SW480 (cell line): ENCODE results near the gene SP6.

ENCODE experiments used
- DNase-seq: peaks from one replicate; pipeline ENCODE4 v3.0.0-alpha.2; 2016; ENCODE audit warnings: low spot score

Gene SP6

DNA sequence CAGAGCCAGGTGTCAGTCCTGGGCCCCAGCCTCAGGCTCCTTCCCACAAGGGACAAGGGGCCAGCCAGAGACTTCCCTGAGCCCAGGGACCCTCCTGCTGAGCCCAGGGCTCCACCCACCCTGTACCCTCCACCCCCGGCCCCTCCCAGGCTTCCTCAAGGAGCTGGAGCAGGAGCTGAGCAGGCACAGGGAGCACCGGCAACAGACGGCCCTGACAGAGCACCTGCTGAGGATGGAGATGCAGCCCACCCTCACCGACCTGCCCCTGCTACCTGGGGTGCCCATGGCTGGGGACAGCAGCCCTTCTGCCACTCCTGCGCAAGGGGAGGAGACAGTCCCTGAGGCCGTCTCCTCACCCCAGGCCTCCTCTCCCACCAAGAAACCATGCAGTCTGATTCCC is 14.4 kb downstream of the SP6 start:
- DNase-seq = no peak

DNA sequence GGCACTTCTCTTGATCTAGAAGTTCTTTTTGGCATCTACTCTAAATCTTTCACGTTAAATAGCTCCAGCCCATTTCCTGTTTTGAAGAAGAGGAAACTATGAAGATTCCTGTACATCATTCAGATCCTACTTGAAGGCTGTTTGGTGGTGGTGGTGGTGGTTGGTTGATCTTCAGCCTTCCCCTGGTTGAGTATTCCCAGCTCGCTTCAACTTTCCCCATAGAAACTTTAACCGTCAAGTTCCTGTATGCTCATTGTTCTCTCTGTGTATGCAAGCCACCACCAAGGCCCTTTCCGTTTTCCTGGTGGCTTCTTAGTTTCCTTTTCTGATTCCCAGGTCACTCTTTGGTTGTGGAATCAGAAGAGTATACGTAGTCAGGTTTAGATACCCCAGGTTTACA is 16.2 kb downstream of the SP6 start:
- no peak for DNase-seq

DNA sequence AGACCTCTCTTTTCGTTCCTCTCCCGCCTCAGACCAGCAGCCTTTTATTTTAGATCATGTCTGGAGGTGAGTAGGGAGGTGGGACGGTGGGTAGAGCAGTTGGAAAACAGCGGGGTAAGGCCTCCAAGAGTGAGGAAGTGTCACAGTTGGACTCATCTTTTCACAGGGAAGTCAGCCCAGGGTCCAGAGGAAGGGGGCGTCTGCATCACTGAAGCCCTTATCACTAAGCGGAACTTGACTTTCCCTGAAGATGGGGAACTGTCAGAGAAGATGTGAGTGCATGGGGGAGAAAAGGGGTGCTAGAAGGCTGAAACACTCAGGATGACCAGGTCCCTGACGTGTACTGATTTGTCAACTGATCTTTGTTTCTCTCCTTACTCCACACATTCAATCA is 19.0 kb downstream of the SP6 start:
- DNase-seq = no peak

DNA sequence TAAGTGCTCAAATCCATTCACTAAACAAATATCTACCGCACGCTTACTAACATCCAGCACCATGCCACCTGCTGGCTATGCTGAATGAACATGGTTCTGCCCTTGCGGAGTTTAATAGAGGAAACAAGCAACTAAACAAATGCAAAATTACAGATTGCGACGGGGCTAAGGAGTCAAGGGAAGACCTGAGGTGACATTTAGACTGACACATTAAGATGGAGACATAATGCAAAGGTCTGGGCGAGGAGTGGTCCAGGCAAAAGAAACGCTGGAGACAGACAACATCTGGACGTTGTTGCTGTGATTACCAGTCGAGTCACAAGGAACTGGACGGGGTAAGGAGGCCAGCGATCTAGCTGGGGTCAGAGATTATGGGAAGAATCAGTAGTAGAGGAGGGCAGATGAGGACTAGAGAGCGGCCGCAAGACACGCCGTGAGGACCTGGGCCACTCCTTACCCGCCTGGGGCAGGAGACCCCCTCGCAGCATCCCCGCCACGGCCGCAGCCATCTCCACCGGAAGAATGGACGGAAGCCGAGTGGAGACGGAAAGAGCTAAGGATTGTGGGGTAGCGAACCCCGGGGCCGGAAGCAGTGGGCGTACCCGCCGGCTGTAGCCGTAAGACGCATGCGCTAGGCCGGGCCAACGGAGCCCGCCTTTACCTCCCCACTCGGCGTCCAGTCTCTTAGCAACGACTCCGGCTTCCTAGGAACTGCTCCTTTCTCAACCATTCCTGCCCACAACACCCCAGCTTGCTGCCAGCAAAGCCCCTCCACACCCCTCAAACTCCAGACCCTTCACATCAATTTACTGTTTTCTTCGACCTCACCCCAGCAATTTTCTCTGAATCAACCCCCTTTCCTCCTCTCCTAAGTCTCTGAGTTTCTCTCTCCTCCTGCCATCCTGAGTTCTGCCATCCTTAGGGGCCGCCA is 19.7 kb downstream of the SP6 start, which contains the start of the genes LRRC46 and MRPL10:
LRRC46 (plus strand) TSS at position 668 of the 931 bp plus-strand sequence. CDS start 320 bp downstream, outside the sequence.
MRPL10 (minus strand) TSS at position 539 of the 931 bp plus-strand sequence; CDS start at position 509, 30 bp downstream.
- DNase-seq = peak; percentile 90

DNA sequence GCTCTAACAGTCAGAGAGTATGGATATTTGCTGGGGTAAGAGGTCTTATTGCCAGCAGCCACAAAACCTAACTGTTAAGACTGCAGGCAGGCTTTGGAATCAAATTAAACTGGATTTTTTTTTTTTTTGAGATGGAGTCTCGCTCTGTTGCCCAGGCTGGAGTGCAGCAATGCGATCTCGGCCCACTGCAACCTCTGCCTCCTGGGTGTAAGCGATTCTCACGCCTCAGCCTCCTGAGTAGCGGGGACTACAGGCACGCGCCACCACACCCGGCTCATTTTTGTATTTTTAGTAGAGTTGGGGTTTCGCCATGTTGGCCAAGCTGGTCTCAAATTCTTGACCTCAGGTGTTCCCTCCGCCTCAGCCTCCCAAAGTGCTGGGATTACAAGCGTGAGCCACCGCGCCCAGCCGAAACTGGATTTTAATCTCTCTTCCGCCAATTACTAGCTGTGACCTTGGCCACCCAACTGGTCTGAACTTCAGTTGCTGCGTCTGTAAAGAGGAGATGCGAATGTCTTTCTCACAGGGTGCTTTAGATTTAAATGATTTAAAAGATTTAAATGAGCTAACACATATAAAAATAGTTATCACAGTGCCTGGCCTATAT is 20.5 kb downstream of the SP6 start:
- DNase-seq = no peak

DNA sequence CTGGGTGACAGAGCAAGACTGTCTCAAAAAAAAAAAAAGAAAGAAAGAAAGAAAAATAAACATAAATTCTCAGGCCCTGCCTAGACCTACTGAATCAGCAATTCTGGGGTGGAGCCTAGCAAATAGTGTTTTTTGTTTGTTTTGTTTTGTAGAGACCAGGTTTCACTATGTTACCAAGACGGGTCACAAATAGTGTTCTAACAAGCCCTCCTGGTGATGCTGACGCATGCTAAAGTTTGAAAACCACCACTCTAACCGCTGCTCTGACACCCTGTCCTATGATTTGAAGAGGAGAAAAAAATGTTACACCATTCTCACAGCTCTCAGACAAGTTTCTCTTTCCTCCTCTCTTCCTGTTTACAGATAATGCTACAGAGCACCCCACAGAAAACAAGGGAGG is 21.1 kb downstream of the SP6 start:
- no peak for DNase-seq

DNA sequence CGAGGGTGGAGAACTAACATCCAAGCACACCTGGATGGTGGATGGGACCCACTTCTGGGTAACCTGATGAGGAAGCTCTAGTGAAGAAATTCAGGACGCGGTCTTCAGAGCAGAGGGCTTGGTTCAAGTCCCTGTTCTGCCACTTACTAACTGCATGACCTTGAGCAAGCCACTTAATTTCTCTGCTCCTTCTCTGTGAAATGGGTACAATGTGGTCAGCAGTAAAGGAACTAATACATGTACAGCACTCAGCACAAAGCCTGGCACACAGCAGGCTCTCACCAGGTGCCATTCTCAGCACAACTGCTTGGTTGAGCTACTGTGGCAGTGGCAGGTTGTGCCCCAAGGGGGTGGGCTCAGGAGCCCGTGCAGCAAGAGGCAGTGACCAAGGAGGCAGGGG is 27.4 kb downstream of the SP6 start:
- DNase-seq = no peak

DNA sequence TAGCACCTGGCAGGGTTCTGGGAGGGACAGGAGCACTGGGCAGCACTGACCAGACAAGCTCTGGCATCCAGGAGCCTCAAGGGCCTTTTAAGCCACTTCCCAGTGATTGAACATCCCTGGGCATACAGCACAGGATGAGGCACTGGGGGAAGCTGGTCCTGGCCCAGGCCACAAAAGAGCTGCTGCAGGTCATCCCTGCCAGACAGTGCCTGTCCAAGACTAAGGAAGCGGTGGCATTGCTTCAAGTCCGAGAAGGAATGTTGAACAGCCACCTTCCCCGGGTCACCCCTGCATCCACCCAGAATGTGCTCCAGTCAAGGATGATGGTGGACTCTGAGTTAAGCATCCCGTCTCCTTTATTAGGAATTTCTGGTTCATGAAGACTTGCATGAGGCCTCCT is 28.2 kb downstream of the SP6 start:
- DNase-seq = no peak

DNA sequence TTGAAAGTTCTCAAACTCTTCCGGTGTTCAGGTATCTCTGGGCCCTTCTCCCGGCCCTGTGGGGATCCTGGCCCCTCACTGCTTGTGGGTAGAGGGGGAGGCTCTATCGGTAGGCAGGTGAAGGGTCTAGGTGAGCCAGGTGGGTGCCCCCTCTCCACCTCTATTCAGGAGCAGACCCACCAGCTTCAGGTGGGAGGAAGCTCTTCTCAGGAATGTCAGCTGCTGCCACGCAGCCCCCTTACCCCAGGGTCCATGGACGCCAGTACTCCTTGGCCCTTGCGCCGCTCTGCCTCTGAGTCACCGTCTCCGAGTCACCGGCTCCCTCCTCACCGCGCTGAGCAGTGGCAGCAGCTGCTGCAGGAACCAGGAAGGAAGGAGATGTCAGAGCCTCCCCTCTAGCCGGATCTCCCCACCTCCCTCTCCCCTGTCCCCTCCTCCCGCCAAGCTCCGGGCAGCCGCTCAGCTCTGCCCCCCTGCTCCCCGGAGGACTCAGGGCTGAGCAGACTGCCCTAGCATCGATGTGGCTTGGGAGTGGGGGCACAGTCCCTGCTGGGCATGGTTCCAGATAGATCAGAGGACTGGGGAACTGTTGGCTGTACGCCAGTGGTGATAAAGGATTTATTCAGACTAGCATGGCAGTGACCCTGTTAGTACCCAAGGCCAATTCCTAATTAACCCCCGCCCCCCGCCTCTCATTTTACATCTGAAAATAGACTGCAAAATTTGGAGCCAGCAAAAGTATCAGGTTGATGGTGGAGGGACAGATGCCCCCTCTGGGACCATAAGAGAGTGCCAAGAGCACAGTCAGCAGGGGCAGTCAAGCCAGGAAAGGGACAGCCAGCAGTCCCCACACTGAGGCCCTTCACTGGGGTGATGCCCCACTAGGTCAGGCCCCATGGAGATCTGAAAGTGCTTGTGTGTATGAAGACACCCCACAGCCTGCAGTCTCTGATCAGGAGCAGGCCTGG is 29.3 kb downstream of the SP6 start, which contains the start of gene OSBPL7:
OSBPL7 (minus strand) TSS at position 371 of the 968 bp plus-strand sequence. CDS start 1,516 bp downstream, outside the sequence.
- peak; percentile 86 for DNase-seq

DNA sequence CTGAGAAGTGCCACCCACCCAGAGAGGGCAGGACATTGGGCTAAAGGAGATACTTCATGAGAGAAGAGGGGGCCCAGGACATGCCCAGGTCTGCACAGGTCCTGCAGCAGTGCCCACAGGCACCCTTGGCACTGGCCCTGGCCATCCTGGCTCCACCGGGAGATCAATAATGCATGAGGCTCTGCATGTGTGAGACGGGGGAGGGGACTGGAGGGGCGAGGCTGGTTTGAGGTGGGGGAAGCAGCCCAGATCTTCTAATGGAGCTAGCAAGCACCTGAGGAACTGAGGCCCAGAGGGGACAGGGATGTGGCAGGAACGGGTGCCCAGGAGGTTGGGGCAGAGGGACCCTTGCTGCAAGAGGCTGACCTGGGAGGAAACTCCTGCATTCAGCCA is 29.9 kb downstream of the SP6 start:
- DNase-seq = no peak

DNA sequence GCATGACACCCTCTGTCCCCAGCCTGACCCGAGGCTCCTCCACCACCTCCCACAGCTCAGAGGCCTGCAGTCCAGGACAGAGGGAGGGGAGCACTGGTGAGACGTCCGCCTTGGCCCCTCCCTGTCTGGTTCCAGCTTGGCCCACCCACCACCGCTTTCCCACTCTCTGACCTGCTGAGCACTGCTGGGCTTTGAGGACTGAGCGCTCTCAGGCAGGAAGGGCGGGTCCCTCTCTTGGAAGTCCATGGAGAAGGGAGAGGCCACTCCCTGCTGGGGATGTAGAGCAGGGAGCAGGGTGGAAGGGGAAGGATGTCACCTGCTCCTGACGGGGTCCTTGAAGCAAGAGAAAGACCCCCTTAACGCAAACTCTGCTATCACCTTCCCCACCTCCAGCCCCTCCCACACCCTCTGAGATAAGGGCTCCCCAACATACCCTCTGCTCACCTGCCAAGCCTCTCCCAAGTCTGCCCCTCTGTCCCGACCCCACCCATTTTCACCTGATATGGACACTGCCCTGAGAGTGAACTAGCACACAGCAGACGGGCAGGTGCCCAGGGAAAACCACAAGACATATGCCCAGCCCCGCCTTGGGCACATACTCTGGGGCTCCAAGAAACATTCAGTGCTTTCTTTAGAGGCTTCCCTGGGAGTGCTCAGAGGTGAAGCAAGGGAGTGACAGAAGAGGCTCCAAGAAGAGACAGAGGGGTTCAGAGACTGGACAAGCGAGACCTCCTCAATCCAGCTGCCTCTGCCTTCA is 30.8 kb downstream of the SP6 start:
- no peak for DNase-seq

DNA sequence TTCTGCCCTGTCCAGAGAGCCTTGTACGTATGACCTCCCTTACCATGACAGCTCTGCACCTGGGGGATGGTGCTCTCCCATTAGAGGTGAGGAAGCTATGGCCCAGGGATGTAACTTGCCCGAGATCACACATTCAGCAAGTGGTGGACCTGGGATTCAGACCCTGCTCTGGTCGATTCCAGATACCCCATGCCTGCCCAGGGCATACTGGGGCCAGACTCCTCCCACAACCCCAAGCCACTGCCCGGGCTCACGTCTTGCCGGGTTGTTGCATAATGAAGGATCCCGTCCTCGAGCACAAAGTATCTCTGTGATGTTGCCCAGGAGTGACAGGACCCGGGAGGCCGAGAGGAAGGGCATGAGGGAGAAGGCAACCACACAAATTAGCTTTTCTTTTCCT is 31.5 kb downstream of the SP6 start:
- DNase-seq = no peak

DNA sequence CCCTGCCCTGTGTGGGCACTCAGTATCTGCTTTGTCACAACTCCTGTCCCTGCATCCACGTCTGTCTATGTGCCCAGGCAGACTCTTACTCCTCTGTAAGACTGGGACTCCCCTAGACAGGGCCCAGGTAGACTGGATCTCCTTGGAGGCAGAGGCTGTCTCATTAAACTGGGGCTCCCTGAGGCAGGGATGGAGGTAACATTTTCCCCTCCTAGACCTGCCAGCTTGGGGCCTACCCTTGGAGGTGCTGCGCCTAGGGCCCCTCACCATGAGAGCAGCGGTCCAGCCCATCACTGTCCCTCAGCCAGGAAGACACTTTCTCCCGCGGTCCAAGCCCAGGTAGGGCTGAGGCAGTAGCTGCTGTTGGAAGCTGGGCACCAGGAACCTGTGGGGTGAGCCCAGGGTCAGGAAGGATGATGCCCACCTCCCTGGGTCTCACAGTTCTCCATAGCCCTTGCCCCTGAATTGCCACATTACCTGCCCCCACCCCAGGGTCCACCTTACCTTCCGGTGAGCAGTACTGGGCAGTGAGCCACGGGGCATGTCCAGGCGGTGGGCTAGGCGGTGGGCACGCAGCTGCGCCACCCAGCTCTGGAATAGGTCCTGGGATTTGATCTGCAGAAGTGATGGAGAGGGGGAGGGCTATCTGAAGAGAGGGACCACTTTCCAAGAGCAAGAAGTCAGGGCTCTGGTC is 32.8 kb downstream of the SP6 start:
- DNase-seq = no peak

DNA sequence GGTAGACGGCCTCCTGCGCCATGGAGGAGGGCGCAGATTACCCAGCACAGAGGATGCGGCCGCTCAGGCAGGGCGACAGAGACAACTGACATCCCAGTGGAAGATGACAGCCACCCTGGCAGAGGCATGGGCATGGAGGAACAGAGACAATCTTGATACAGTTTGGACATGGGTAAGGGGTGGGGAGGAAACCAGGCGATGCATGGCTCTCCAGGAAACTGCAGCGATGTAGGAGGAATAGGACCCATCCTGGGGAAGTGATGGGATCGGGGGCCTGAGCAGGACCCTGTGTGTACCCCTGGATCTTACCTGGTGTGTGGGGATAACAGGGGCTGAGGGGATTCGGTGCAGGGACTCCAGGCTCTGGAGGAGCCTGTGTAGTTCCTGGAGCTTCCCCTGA is 34.0 kb downstream of the SP6 start:
- DNase-seq = no peak

DNA sequence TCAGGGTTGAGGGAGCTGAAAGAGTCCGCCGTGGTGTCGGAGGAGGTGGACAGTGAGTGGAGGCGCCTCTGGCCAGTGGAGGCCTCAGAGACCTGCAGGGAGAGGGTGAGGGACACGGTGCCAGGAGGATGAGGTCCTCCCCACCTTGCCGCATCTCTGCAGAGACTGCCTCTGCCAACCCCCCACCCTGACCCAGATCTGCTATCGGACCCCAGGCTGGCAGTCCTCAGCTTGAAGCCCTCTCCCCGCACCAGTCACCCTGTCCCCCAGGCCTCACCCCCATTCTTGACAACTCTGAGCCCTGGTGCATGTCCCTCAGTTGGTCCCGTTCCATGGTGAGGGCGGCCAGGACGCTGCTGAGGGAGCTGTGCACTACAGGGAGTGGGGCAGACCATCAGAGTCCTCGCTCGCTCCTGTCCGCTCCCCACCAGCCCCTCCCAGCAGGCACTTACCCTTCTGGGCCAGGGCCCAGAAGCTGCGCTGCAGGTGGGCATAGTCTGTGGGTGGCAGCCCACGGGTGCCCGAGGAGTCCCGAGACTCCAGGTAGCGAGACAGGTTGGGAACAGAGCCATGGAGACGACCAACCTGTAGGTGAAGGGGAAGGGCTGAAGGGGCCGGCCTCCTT is 34.7 kb downstream of the SP6 start:
- DNase-seq = no peak

DNA sequence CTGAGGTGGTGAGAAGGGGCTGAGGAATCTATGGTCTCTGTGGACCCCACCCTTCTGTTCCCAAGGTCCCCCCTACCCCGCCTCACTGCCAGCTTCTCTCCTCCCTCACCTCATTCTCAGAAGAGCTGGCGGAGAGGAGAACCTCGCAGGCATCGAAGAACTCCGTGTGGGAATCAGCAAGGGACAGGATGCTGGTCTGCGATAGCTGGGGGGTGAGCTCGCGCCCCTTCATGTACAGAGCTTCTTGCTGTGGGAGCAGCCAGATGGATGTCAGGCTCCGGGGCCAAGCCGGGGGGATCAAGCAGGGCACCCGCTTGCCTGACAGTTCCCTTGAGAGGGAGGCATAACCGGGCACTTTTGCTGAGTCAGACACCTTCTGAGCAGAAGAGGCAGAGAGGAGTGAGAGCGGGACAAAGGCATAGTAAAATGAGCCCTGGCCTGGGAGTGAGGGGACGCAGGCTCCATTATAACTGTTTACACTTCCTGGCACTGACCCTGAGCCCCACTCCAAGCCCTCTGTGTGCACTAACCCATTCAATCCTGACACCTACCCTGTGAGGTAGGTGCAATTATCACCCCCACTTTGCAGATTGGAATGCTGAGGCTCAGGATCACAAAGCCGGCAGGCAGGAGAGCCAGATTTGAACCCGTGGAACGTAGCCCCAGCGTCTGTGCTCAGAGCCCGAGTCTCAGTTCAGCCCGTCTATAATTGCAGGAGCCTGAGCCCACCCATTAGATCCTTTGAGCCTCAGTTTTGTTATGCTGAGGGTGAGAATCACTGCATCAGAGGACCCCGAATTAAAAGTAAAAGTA is 35.7 kb downstream of the SP6 start:
- DNase-seq = no peak

DNA sequence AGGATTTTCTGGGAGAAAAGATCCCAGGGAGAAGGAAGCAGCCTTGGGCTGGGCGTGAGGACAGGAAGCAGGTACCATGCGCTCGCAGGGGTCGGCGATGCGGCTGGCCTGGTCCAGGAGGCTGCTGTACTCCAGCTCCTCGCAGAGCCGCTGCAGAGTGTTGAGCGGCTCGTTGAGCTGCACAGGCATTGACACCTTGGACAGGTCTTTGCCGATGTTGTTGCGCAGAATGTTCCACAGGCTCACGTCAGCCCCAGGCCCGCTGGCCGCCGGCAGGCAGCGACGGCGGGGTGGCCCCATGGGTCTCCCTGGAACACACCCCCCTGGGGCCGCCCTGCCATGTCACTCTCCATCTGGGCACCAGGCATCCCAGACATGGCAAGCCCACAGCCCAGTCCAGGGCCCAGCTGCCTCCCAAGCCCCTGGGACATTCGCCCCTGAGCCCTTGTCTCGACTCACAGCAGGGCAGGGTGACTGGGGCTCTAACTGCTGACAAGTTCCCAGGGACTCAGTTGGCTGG is 37.4 kb downstream of the SP6 start:
- DNase-seq = no peak

DNA sequence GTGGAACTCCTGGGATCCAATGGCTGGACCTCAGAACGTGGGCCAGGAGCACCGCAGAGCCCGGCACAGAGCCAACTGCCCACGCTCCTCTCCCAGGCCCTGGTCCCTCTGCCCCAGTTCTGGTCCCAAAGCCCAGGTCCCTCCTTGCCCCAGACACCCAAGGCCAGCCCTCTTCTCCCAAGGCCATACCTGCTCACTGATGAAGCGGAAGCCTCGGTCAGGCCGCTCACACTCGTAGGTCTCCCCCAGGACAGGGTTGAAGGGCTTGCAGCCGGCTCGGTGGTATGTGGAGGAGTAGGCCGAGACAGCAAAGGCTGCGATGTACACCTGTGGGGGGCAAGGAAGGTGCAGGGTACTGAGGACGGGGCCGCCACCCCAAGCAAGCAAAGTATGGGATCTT is 37.9 kb downstream of the SP6 start:
- DNase-seq = no peak
